Smooth muscle cell (in vitro differentiated cells): ENCODE measurements around the gene IER5. TPM values are rescaled to one million over a fixed set of nuclear protein-coding genes. Genes with fewer than 3 reads are reported as not detected.
A peak's percentile ranks its signal among the peaks of the same experiment; 100 is the strongest.

ENCODE experiments used
- DNase-seq: peaks from one replicate; lab custom pipeline; 2025; ENCODE audit not compliant: unreplicated experiment; lab: John Stamatoyannopoulos, UW
- H2AFZ ChIP-seq: fragments of 200-600 bp; sonication (generic); 2 replicates; pipeline ENCODE4 v1.6.0; 2016; ENCODE audit warnings: antibody characterized with exemption, low read depth, mild to moderate bottlenecking
- H3F3A ChIP-seq: fragments of 200-600 bp; sonication (generic); 2 replicates; pipeline ENCODE4 v1.6.0; 2017; ENCODE audit warnings: antibody characterized with exemption, low read depth
- H3K27ac ChIP-seq: fragments of 200-600 bp; sonication (generic); 2 replicates; pipeline ENCODE4 v1.5.1; 2016; ENCODE audit warnings: low read depth, mild to moderate bottlenecking
- H3K27me3 ChIP-seq: fragments of 200-600 bp; sonication (generic); 2 replicates; pipeline ENCODE4 v1.6.1; 2016; ENCODE audit warnings: low read depth, mild to moderate bottlenecking
- H3K36me3 ChIP-seq: fragments of 200-600 bp; sonication (generic); 2 replicates; pipeline ENCODE4 v1.5.1; 2016; ENCODE audit warnings: low read depth
- H3K4me1 ChIP-seq: fragments of 200-600 bp; sonication (generic); 2 replicates; pipeline ENCODE4 v1.5.1; 2016; ENCODE audit warnings: low read depth
- H3K4me2 ChIP-seq: fragments of 200-600 bp; sonication (generic); 2 replicates; pipeline ENCODE4 v1.6.0; 2016; ENCODE audit warnings: mild to moderate bottlenecking
- H3K4me3 ChIP-seq: fragments of 200-600 bp; sonication (generic); 2 replicates; pipeline ENCODE4 v1.5.1; 2016; ENCODE audit warnings: mild to moderate bottlenecking
- H3K79me2 ChIP-seq: fragments of 200-600 bp; sonication (generic); 2 replicates; pipeline ENCODE4 v1.6.0; 2016; ENCODE audit warnings: low read depth, mild to moderate bottlenecking
- H3K9ac ChIP-seq: fragments of 200-600 bp; sonication (generic); 2 replicates; pipeline ENCODE4 v1.6.0; 2016; ENCODE audit warnings: low read depth
- H3K9me3 ChIP-seq: fragments of 200-600 bp; sonication (generic); replicated peaks from 2 replicates; pipeline ENCODE4 v1.5.1; 2016; ENCODE audit warnings: low read depth
- H4K20me1 ChIP-seq: fragments of 200-600 bp; sonication (generic); 2 replicates; pipeline ENCODE4 v1.6.0; 2016; ENCODE audit warnings: low read depth
- WGBS: methylation state at CpG from one replicate; pipeline ENCODE4 v1.1.7; 2016; ENCODE audit warnings: low lambda C conversion rate; 5-methylcytosine and 5-hydroxymethylcytosine counted together
- polyA plus RNA-seq: library from polyadenylated mRNA; unstranded; fragments of >200 nt; fragmentation: Nextera tagmentation; extraction: Ambion mirVana; gene quantifications from 2 replicates; pipeline ENCODE4 v1.2.1, GENCODE V29; 2016
- total RNA-seq: library from RNA; depleted of rRNA; stranded (reverse); fragments of >200 nt; gene quantifications from 2 replicates; pipeline ENCODE4 v1.2.3, GENCODE V29; 2014
- TF ChIP-seq, protein P1 (sequence below): fragments of 200-600 bp; sonication (generic); IDR thresholded peaks from 2 replicates; pipeline ENCODE4 v1.5.1; 2017; ENCODE audit warnings: borderline replicate concordance, mild to moderate bottlenecking, antibody characterized with exemption; ENCODE audit not compliant: insufficient read depth, poor library complexity, severe bottlenecking

IER5 gene
- total and polyA plus RNA-seq, 2 experiments from 2014 or later = 35.1 to 39.9 TPM

DNA sequence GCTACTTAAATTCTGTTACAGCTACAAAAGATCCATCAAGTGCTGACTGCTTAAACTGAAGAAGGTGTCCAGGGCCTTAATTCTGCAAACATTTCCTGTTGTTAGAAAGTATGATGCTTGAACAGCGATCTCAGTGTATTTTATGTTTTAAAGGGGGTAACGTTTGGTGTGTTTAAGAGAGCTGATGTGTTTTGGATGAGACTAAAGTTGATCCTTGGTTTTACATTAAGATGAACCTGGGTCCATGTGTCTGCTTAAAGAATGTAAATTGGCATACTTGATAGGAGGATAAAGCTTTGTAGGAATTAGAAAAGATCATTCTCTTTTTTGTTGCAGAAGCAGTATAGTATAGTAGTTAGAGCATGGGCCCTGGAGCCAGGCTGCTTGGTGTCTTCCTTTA, 3.6 kb downstream of the IER5 start:
- Histone ChIP-seq H3K4me3 (peak overlapping the region; percentile 94), H3K9me3 (no peaks in the 10 kb centered on the region), H3K27ac (peak overlapping the region; percentile 86), H3K4me2 (peak overlapping the region; percentile 100), H3F3A (peaks cover 7% of the 10 kb centered on the region), H3K9ac (peak overlapping the region; percentile 95), H4K20me1 (peaks cover 53% of the 10 kb centered on the region), H2AFZ (no peak overlapping the region), H3K4me1 (peaks cover 51% of the 10 kb centered on the region), H3K36me3 (no peaks in the 10 kb centered on the region), H3K27me3 (no peaks in the 10 kb centered on the region), H3K79me2 (peaks cover 37% of the 10 kb centered on the region)
- TF ChIP-seq, protein P1, sequence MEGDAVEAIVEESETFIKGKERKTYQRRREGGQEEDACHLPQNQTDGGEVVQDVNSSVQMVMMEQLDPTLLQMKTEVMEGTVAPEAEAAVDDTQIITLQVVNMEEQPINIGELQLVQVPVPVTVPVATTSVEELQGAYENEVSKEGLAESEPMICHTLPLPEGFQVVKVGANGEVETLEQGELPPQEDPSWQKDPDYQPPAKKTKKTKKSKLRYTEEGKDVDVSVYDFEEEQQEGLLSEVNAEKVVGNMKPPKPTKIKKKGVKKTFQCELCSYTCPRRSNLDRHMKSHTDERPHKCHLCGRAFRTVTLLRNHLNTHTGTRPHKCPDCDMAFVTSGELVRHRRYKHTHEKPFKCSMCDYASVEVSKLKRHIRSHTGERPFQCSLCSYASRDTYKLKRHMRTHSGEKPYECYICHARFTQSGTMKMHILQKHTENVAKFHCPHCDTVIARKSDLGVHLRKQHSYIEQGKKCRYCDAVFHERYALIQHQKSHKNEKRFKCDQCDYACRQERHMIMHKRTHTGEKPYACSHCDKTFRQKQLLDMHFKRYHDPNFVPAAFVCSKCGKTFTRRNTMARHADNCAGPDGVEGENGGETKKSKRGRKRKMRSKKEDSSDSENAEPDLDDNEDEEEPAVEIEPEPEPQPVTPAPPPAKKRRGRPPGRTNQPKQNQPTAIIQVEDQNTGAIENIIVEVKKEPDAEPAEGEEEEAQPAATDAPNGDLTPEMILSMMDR = no peak
- DNase-seq = no peak
- WGBS = 91% methylated on average over 2 of the region's 2 CpGs

DNA sequence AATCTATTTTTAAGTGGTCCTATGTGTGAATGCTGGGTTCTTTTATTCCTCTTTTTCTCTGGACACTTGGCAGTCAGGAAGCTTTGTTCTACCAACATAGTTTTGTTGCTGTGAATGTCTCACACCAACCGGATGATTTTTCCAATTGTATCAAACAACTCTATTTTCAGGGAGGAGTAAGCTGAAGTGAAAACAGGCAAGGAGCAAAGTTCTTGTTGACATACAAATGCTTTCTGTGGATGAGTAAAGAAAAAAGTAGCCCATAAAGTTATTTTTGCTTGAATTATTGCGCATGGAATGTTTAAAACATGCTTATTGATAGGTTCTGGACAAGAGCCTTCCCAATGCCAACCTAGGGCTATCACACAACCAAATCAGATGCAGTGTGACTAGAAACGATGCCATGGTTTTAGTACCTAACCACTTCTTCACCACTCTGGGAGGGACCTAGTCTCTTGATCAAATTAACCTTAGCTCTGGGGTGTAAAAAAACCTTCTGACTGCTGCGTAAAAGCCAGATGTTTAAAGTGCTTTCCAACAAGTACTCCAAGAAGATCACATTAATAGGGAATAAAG, 4.5 kb downstream of the IER5 start:
- no peaks in the 10 kb centered on the region for H3K27me3 ChIP-seq
- peaks cover 7% of the 10 kb centered on the region for H3F3A ChIP-seq
- peak overlapping the region; percentile 100 for H3K4me2 ChIP-seq
- H3K9ac ChIP-seq = no peak overlapping the region
- no peak overlapping the region for H2AFZ ChIP-seq
- no peaks in the 10 kb centered on the region for H3K9me3 ChIP-seq
- TF ChIP-seq, protein P1 = no peak
- peaks cover 37% of the 10 kb centered on the region for H3K79me2 ChIP-seq
- 96% methylated on average over 4 of the region's 4 CpGs for WGBS
- peak overlapping the region; percentile 73 for H3K27ac ChIP-seq
- peak overlapping the region; percentile 94 for H3K4me3 ChIP-seq
- no peak for DNase-seq
- H3K36me3 ChIP-seq = no peaks in the 10 kb centered on the region
- peaks cover 53% of the 10 kb centered on the region for H4K20me1 ChIP-seq
- peaks cover 51% of the 10 kb centered on the region for H3K4me1 ChIP-seq

DNA sequence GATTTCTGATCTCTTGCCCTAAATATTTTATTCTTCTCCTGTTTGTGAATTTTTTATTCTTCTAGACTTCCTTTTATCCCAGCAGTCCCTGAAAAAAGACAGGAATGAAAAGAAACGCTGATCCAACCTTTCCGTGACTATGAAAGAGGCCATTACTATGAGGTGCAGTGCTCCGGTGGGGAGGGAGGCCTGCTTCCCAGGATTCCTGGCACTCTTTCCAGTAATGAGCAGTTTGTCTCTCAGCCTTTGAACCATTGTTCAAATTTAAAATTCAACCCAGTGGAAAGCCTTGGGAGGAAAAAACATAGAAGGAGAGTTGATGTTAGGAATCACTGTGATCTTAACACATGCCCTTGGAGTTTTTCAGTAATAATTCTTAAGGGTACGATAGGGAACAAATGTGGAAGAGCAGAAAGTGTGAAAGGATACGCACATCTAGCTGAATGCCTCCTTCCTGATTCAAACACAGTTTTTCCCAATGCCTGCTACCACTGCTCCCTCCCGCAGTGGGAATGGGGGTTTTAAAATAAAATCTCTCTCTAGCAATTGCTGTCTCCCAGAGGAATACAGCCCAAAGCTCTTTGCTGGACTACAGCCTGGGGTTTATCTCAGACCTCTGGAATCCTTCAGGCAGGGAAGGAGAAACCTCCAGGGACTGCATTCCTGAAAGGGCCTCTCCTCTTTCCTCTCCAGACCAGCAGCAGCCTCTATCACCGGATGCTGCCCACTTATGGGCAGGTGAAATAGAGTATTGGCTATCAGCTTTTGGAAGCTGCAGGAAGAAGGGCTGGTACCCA, 6.1 kb downstream of the IER5 start:
- peaks cover 59% of the 10 kb centered on the region for H3K4me1 ChIP-seq

More for the DNA sequence above, 6.1 kb downstream of the IER5 start:
- Histone ChIP-seq H3K9me3 (no peaks in the 10 kb centered on the region), H2AFZ (no peak overlapping the region), H3K36me3 (no peaks in the 10 kb centered on the region), H3K4me2 (peak overlapping the region; percentile 64), H3K27ac (peak overlapping the region; percentile 73), H3K4me3 (no peak overlapping the region), H3K79me2 (peaks cover 35% of the 10 kb centered on the region), H3F3A (peaks cover 10% of the 10 kb centered on the region), H4K20me1 (peaks cover 43% of the 10 kb centered on the region), H3K9ac (no peak overlapping the region), H3K27me3 (no peaks in the 10 kb centered on the region)
- 48% methylated on average over 7 of the region's 7 CpGs for WGBS
- DNase-seq = no peak
- TF ChIP-seq, protein P1 = no peak
